GM12864 (cell line): Measurements from ENCODE around the gene SEMA3C.

Experiments used
- DNase-seq: peaks from one replicate; pipeline ENCODE4 v3.0.0-alpha.2; 2011; ENCODE audit warnings: low read depth
- H3K4me3 ChIP-seq: 2 replicates; pipeline ENCODE4 v1.5.1; 2011; ENCODE audit warnings: mild to moderate bottlenecking, low read depth, low read length, control low read depth
- CTCF ChIP-seq: IDR thresholded peaks from 2 replicates; pipeline ENCODE4 v1.5.1; 2011; ENCODE audit warnings: low read depth, mild to moderate bottlenecking, moderate library complexity, low read length, control low read depth, inconsistent platforms; ENCODE audit errors: missing control alignments

SEMA3C gene

GRCh38 chr7:80783678-80784327 is 135.0 kb downstream of the SEMA3C start:
- no peak for DNase-seq
- no peak overlapping the region for H3K4me3 ChIP-seq
- TF ChIP-seq CTCF = no peak

- no peak for TF ChIP-seq CTCF
- no peak overlapping the region for H3K4me3 ChIP-seq
Observed at GRCh38 chr7:80783186-80783677, 135.6 kb downstream of the SEMA3C start.

GRCh38 chr7:80781561-80781979 is 137.3 kb downstream of the SEMA3C start:
- no peak for DNase-seq
- H3K4me3 ChIP-seq = no peak overlapping the region
- TF ChIP-seq CTCF = no peak

More at GRCh38 chr7:80783186-80783677, 135.6 kb downstream of the SEMA3C start:
- no peak for DNase-seq

- DNase-seq = no peak
- TF ChIP-seq CTCF = no peak
- H3K4me3 ChIP-seq = no peak overlapping the region
Observed at GRCh38 chr7:80781146-80781545, 137.7 kb downstream of the SEMA3C start.

- no peak for TF ChIP-seq CTCF
- DNase-seq = no peak
- H3K4me3 ChIP-seq = no peak overlapping the region
Observed at GRCh38 chr7:80779456-80779855, 139.4 kb downstream of the SEMA3C start.

- DNase-seq = no peak
- no peak overlapping the region for H3K4me3 ChIP-seq
- TF ChIP-seq CTCF = no peak
Observed at GRCh38 chr7:80775897-80776296, 143.0 kb downstream of the SEMA3C start.

- DNase-seq = no peak
Observed at GRCh38 chr7:80775482-80775881, 143.4 kb downstream of the SEMA3C start.

More at GRCh38 chr7:80775482-80775881, 143.4 kb downstream of the SEMA3C start:
- H3K4me3 ChIP-seq = no peak overlapping the region
- no peak for TF ChIP-seq CTCF
